Measurements from ENCODE around the gene SSU72. TPM values are rescaled to one million over a fixed set of nuclear protein-coding genes. Genes with fewer than 3 reads are reported as not detected.

Gene SSU72
- polyA plus RNA-seq, 1 donor (not counting 4 experiments of a cell fraction or from before 2014, with no cell fraction given) = 79.7 TPM

- Histone ChIP-seq H3K4me3 (ENCODE audit: control insufficient read depth in 2 of 3, extremely low read depth in 1 of 3, insufficient read depth in 2 of 3, low read depth in 1 of 3, low read length in 3 of 3) (no peak overlapping the region), H3K79me2 (ENCODE audit: control insufficient read depth, insufficient read depth, low read length) (no peaks in the 10 kb centered on the region), H3K9me1 (ENCODE audit: control insufficient read depth, extremely low read depth, insufficient read depth, low read length) (no peaks in the 10 kb centered on the region), H3K9me3 (ENCODE audit: control insufficient read depth, low read depth, low read length) (no peaks in the 10 kb centered on the region), H3K4me1 (ENCODE audit: control insufficient read depth, extremely low read depth, insufficient read depth, low read length) (no peaks in the 10 kb centered on the region), H3K4me2 (ENCODE audit: control insufficient read depth, extremely low read depth, insufficient read depth, low read depth, low read length) (no peak overlapping the region), H3K9ac (ENCODE audit: control insufficient read depth, extremely low read depth, insufficient read depth, low read length) (no peak overlapping the region), H3K27me3 (ENCODE audit: control insufficient read depth, extremely low read depth, insufficient read depth, low read length) (no peaks in the 10 kb centered on the region), H2AFZ (ENCODE audit: control insufficient read depth, low read length) (no peak overlapping the region), H3K27ac (ENCODE audit: control insufficient read depth, insufficient read depth, low read length) (no peak overlapping the region), H3K36me3 (ENCODE audit: control insufficient read depth in 2 of 2, extremely low read depth in 1 of 2, insufficient read depth in 2 of 2, low read length in 2 of 2) (peaks cover 11 to 19% of the 10 kb centered on the region in 2 experiments), H4K20me1 (ENCODE audit: control insufficient read depth, extremely low read depth, insufficient read depth, low read length) (no peaks in the 10 kb centered on the region)
- no peak for FAIRE-seq
- no peak for DNase-seq (ENCODE audit: low read depth, low spot score)
- dilution Hi-C loops (cut with MboI; ENCODE audit: extremely low pct_ligation_motif_present, low sequenced_read_pairs) = no loop called here
- TF ChIP-seq EZH2 (IDR thresholded peaks at IDR 0.05; ENCODE audit: low read length) (no peak), CTCF (optimal IDR thresholded peaks at IDR 0.05 in 1 of 3, IDR thresholded peaks at IDR 0.05 in 1 of 3, conservative IDR thresholded peaks at IDR 0.05 in 1 of 3; ENCODE audit: extremely low read depth in 1 of 3, insufficient read depth in 2 of 3, low read length in 3 of 3) (no peak)
Measured at GRCh38 chr1:1539310-1540089, 35.2 kb downstream of the SSU72 start.

GRCh38 chr1:1538989-1539309 lies 35.7 kb downstream of the SSU72 start:
- no peaks in the 10 kb centered on the region for H3K4me1 ChIP-seq (ENCODE audit: control insufficient read depth, extremely low read depth, insufficient read depth, low read length)
- H3K27me3 ChIP-seq (ENCODE audit: control insufficient read depth, extremely low read depth, insufficient read depth, low read length) = no peaks in the 10 kb centered on the region
- H3K9ac ChIP-seq (ENCODE audit: control insufficient read depth, extremely low read depth, insufficient read depth, low read length) = no peak overlapping the region
- dilution Hi-C loops (cut with MboI; ENCODE audit: extremely low pct_ligation_motif_present, low sequenced_read_pairs) = no loop called here
- peaks cover 11 to 18% of the 10 kb centered on the region in 2 experiments for H3K36me3 ChIP-seq (ENCODE audit: control insufficient read depth in 2 of 2, extremely low read depth in 1 of 2, insufficient read depth in 2 of 2, low read length in 2 of 2)
- no peak overlapping the region for H3K27ac ChIP-seq (ENCODE audit: control insufficient read depth, insufficient read depth, low read length)
- H3K4me2 ChIP-seq (ENCODE audit: control insufficient read depth, extremely low read depth, insufficient read depth, low read depth, low read length) = no peak overlapping the region
- no peak for FAIRE-seq
- no peak overlapping the region for H3K4me3 ChIP-seq (ENCODE audit: control insufficient read depth in 2 of 3, extremely low read depth in 1 of 3, insufficient read depth in 2 of 3, low read depth in 1 of 3, low read length in 3 of 3)
- no peaks in the 10 kb centered on the region for H3K9me3 ChIP-seq (ENCODE audit: control insufficient read depth, low read depth, low read length)
- no peaks in the 10 kb centered on the region for H3K9me1 ChIP-seq (ENCODE audit: control insufficient read depth, extremely low read depth, insufficient read depth, low read length)
- no peak overlapping the region for H2AFZ ChIP-seq (ENCODE audit: control insufficient read depth, low read length)
- TF ChIP-seq CTCF (optimal IDR thresholded peaks at IDR 0.05 in 1 of 3, IDR thresholded peaks at IDR 0.05 in 1 of 3, conservative IDR thresholded peaks at IDR 0.05 in 1 of 3; ENCODE audit: extremely low read depth in 1 of 3, insufficient read depth in 2 of 3, low read length in 3 of 3) (no peak), EZH2 (IDR thresholded peaks at IDR 0.05; ENCODE audit: low read length) (no peak)
- no peaks in the 10 kb centered on the region for H3K79me2 ChIP-seq (ENCODE audit: control insufficient read depth, insufficient read depth, low read length)
- DNase-seq (ENCODE audit: low read depth, low spot score) = no peak
- H4K20me1 ChIP-seq (ENCODE audit: control insufficient read depth, extremely low read depth, insufficient read depth, low read length) = no peaks in the 10 kb centered on the region

All from keratinocyte (primary cell).